ENCODE measurements around the gene AKAP3.
A peak's percentile ranks its signal among the peaks of the same experiment; 100 is the strongest.

The AKAP3 gene

GRCh38 chr12:4648104-4648500, 749 bp downstream of the AKAP3 start:
- ChIA-PET CTCF (interaction anchor here (0.7 to 0.8 kb wide), 2 partner anchors 209 to 1382 kb away, joined by 3 read pairs; no protein-coding TSS in a partner anchor), POLR2A (interaction anchor here (1.5 kb wide), 2 partner anchors 16 to 43 kb away, joined by 5 to 8 read pairs; no protein-coding TSS in a partner anchor)
- H3K36me3 ChIP-seq (ENCODE audit: control insufficient read depth in 2 of 2, insufficient read depth in 1 of 2, low read length in 2 of 2) = no peaks in the 10 kb centered on the region
- H3K27ac ChIP-seq (ENCODE audit: extremely low read depth, low read depth, low read length) = peak overlapping the region; percentile 79
- peaks cover 18% of the 10 kb centered on the region for H3K4me1 ChIP-seq (ENCODE audit: control insufficient read depth, insufficient read depth, low read length)
- TF ChIP-seq ZSCAN4 (tag by site-specific recombination; IDR thresholded peaks at IDR 0.05) (no peak), ZNF530 (tag by site-specific recombination; IDR thresholded peaks at IDR 0.05; ENCODE audit: low read depth) (no peak), ZBTB26 (tag by site-specific recombination; optimal IDR thresholded peaks at IDR 0.05) (no peak), INSM2 (tag by site-specific recombination; IDR thresholded peaks at IDR 0.05) (no peak), OSR2 (tag by site-specific recombination; IDR thresholded peaks at IDR 0.05) (no peak), ZNF707 (tag by site-specific recombination; IDR thresholded peaks at IDR 0.05) (no peak), ZNF791 (tag by site-specific recombination; IDR thresholded peaks at IDR 0.05) (no peak), ZNF561 (tag by site-specific recombination; IDR thresholded peaks at IDR 0.05; ENCODE audit: borderline replicate concordance) (no peak), ZNF677 (tag by site-specific recombination; IDR thresholded peaks at IDR 0.05) (no peak), PATZ1 (tag by site-specific recombination; IDR thresholded peaks at IDR 0.05) (no peak), ZNF16 (tag by site-specific recombination; IDR thresholded peaks at IDR 0.05; ENCODE audit: low read depth) (no peak), ZBTB21 (tag by site-specific recombination; IDR thresholded peaks at IDR 0.05) (no peak), GLIS1 (tag by site-specific recombination; IDR thresholded peaks at IDR 0.05) (no peak), ZNF423 (tag by site-specific recombination; IDR thresholded peaks at IDR 0.05) (no peak)
- H3K9me3 ChIP-seq (ENCODE audit: control insufficient read depth, insufficient read depth, low read depth, low read length) = no peaks in the 10 kb centered on the region
- peak overlapping the region; percentile 80 for H3K4me3 ChIP-seq (ENCODE audit: low read depth, low read length)

- no peak overlapping the region for H3K27ac ChIP-seq (ENCODE audit: extremely low read depth, low read depth, low read length)
- POLR2A ChIA-PET = no interaction called here
- TF ChIP-seq ATF2 (tag by site-specific recombination; IDR thresholded peaks at IDR 0.05; ENCODE audit: low read depth) = no peak
- TF ChIP-seq ZNF629 (tag by site-specific recombination; IDR thresholded peaks at IDR 0.05) = peak; percentile 60
- TF ChIP-seq ZBTB21 (tag by site-specific recombination; IDR thresholded peaks at IDR 0.05) = peak; percentile 58; the same call in 1 of the 2 replicates
- 0 out of 2 replicates have a peak, but pooled peaks have one; percentile 10 for TF ChIP-seq SCRT2 (tag by site-specific recombination; IDR thresholded peaks at IDR 0.05)
- H3K4me1 ChIP-seq (ENCODE audit: control insufficient read depth, insufficient read depth, low read length) = no peaks in the 10 kb centered on the region
- H3K36me3 ChIP-seq (ENCODE audit: control insufficient read depth in 2 of 2, insufficient read depth in 1 of 2, low read length in 2 of 2) = no peaks in the 10 kb centered on the region
- no peak overlapping the region for H3K4me3 ChIP-seq (ENCODE audit: low read depth, low read length)
- CTCF ChIA-PET = no interaction called here
- no peaks in the 10 kb centered on the region for H3K9me3 ChIP-seq (ENCODE audit: control insufficient read depth, insufficient read depth, low read depth, low read length)
These were observed 3.8 kb downstream of the AKAP3 start for GRCh38 chr12:4645023-4645422.
